Osteoblast (primary cell): ENCODE results near the gene SEMA4C. TPM values are rescaled to one million over a fixed set of nuclear protein-coding genes. Genes with fewer than 3 reads are reported as not detected.
A peak's percentile ranks its signal among the peaks of the same experiment; 100 is the strongest.

Experiments
- DNase-seq: peaks from one replicate; pipeline ENCODE4 v3.0.0; 2011; ENCODE audit warnings: low spot score, mixed read lengths; ENCODE audit not compliant: insufficient read length; ENCODE audit errors: missing footprints
- H2AFZ ChIP-seq: 2 replicates; pipeline ENCODE4 v1.6.0; 2011; ENCODE audit warnings: mild to moderate bottlenecking, low read length
- H3K27ac ChIP-seq: 2 replicates; pipeline ENCODE4 v1.5.1; 2011; ENCODE audit warnings: mild to moderate bottlenecking, low read depth, low read length, moderate library complexity
- H3K27me3 ChIP-seq: 2 replicates; pipeline ENCODE4 v1.6.0; 2012; ENCODE audit warnings: mild to moderate bottlenecking, control low read depth, inconsistent platforms, low read length, moderate library complexity; ENCODE audit not compliant: insufficient read depth
- H3K36me3 ChIP-seq: 2 replicates; pipeline ENCODE4 v1.5.1; 2011; ENCODE audit warnings: mild to moderate bottlenecking, low read length, control low read depth, moderate library complexity; ENCODE audit not compliant: insufficient read depth
- H3K4me1 ChIP-seq: 2 replicates; pipeline ENCODE4 v1.5.1; 2011; ENCODE audit warnings: mild to moderate bottlenecking, low read length, control low read depth, moderate library complexity; ENCODE audit not compliant: insufficient read depth
- H3K4me2 ChIP-seq: 2 replicates; pipeline ENCODE4 v1.6.0; 2011; ENCODE audit warnings: mild to moderate bottlenecking, low read length; ENCODE audit not compliant: insufficient read depth
- H3K4me3 ChIP-seq: fragments of 200-600 bp; sonication (generic); 3 replicates; pipeline ENCODE4 v1.5.1; 2012; ENCODE audit warnings: mild to moderate bottlenecking, low read length, inconsistent platforms; ENCODE audit not compliant: insufficient read depth
- H3K79me2 ChIP-seq: 2 replicates; pipeline ENCODE4 v1.6.0; 2012; ENCODE audit warnings: mild to moderate bottlenecking, low read length, control low read depth, inconsistent platforms; ENCODE audit not compliant: insufficient read depth
- H3K9me3 ChIP-seq: 2 replicates; pipeline ENCODE4 v1.5.1; 2011; ENCODE audit warnings: low read depth, low read length, control low read depth
- H4K20me1 ChIP-seq: 2 replicates; pipeline ENCODE4 v1.6.0; 2012; ENCODE audit warnings: mild to moderate bottlenecking, low read length, control low read depth; ENCODE audit not compliant: insufficient read depth
- CTCF ChIP-seq: IDR thresholded peaks from 2 replicates; pipeline ENCODE4 v1.5.1; 2011; ENCODE audit warnings: mild to moderate bottlenecking, low read depth, low read length, moderate library complexity; ENCODE audit errors: extremely low read depth
- total RNA-seq: library from RNA; depleted of rRNA; stranded (reverse); fragments of >200 nt; gene quantifications from 2 replicates; pipeline ENCODE4 v1.2.3, GENCODE V29; 2012

SEMA4C gene, protein sequence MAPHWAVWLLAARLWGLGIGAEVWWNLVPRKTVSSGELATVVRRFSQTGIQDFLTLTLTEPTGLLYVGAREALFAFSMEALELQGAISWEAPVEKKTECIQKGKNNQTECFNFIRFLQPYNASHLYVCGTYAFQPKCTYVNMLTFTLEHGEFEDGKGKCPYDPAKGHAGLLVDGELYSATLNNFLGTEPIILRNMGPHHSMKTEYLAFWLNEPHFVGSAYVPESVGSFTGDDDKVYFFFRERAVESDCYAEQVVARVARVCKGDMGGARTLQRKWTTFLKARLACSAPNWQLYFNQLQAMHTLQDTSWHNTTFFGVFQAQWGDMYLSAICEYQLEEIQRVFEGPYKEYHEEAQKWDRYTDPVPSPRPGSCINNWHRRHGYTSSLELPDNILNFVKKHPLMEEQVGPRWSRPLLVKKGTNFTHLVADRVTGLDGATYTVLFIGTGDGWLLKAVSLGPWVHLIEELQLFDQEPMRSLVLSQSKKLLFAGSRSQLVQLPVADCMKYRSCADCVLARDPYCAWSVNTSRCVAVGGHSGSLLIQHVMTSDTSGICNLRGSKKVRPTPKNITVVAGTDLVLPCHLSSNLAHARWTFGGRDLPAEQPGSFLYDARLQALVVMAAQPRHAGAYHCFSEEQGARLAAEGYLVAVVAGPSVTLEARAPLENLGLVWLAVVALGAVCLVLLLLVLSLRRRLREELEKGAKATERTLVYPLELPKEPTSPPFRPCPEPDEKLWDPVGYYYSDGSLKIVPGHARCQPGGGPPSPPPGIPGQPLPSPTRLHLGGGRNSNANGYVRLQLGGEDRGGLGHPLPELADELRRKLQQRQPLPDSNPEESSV
- 28.0 and 29.7 TPM in 2 replicates for total RNA-seq

GRCh38 chr2:96869822-96870625, at the start of gene SEMA4C:
SEMA4C (minus strand) TSS chr2:96870080; CDS start chr2:96867886, 2,194 bp downstream.
- peaks cover 33% of the 10 kb centered on the region for H3K4me1 ChIP-seq
- peak within 1 kb of the TSS; percentile 73 for H3K27ac ChIP-seq
- no peaks in the 10 kb centered on the region for H3K9me3 ChIP-seq
- peak within 1 kb of the TSS; percentile 88 for H3K4me3 ChIP-seq
- TF ChIP-seq CTCF = no peak
- no peaks in the 10 kb centered on the region for H3K27me3 ChIP-seq
- peaks cover 17% of the 10 kb centered on the region for H3K36me3 ChIP-seq
- H3K4me2 ChIP-seq = peak within 1 kb of the TSS; percentile 93
- H2AFZ ChIP-seq = peak within 1 kb of the TSS; percentile 72
- DNase-seq = peak; percentile 93
- H4K20me1 ChIP-seq = peaks cover 32% of the 10 kb centered on the region
- peaks cover 37% of the 10 kb centered on the region for H3K79me2 ChIP-seq

- H3K79me2 ChIP-seq = no peaks in the 10 kb centered on the region
- peaks cover 6% of the 10 kb centered on the region for H3K9me3 ChIP-seq
- H3K4me1 ChIP-seq = no peaks in the 10 kb centered on the region
- no peak overlapping the region for H3K4me2 ChIP-seq
- no peak for TF ChIP-seq CTCF
- no peak overlapping the region for H3K4me3 ChIP-seq
- DNase-seq = no peak
- no peak overlapping the region for H3K27ac ChIP-seq
- no peaks in the 10 kb centered on the region for H3K36me3 ChIP-seq
- H3K27me3 ChIP-seq = peaks cover 2% of the 10 kb centered on the region
- H2AFZ ChIP-seq = no peak overlapping the region
- no peaks in the 10 kb centered on the region for H4K20me1 ChIP-seq
Observed at GRCh38 chr2:96918754-96919550, 49.1 kb upstream of the SEMA4C start.

DNA sequence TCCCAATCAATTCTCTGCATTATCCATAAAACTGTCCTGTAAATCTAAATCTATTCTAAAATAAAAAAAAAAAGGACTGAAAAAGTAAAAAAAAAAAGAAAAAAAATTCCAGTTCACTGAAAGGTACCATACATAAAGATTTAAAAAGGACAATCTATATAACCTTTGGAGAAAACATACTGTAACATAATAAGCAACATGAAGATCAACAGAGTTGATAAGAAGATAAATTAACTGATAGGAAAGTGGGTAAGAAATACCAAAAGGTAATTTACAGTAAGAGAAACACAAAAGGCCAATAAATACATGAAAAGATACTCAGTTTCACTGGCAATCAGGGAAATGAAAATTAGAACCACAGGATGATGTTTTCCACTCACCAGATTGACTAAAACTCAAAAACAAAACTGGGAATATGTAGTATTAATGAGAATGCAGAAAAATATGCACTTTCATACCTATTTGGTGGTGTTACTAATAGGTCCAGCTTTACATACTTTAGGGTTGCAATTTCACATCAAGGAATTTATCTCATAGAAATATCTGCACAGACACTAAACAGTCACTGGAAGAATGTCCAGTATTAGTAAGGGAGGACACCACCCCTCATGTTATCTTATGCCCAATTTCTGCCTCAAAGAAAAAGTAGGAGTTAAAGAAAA, 48.3 kb upstream of the SEMA4C start:
- Histone ChIP-seq H2AFZ (no peak overlapping the region), H3K79me2 (no peaks in the 10 kb centered on the region), H3K9me3 (peaks cover 6% of the 10 kb centered on the region), H3K4me2 (no peak overlapping the region), H3K36me3 (no peaks in the 10 kb centered on the region), H3K27ac (no peak overlapping the region), H3K4me1 (no peaks in the 10 kb centered on the region), H3K27me3 (no peaks in the 10 kb centered on the region), H3K4me3 (no peak overlapping the region), H4K20me1 (no peaks in the 10 kb centered on the region)
- no peak for TF ChIP-seq CTCF
- no peak for DNase-seq
